ENCODE measurements around the gene CBR1.
"Not testable (repeated sequence)": the region's sequence is repeated elsewhere in the genome, so short reads cannot be mapped to it uniquely, and the experiment has no call there.

CBR1 gene

DNA sequence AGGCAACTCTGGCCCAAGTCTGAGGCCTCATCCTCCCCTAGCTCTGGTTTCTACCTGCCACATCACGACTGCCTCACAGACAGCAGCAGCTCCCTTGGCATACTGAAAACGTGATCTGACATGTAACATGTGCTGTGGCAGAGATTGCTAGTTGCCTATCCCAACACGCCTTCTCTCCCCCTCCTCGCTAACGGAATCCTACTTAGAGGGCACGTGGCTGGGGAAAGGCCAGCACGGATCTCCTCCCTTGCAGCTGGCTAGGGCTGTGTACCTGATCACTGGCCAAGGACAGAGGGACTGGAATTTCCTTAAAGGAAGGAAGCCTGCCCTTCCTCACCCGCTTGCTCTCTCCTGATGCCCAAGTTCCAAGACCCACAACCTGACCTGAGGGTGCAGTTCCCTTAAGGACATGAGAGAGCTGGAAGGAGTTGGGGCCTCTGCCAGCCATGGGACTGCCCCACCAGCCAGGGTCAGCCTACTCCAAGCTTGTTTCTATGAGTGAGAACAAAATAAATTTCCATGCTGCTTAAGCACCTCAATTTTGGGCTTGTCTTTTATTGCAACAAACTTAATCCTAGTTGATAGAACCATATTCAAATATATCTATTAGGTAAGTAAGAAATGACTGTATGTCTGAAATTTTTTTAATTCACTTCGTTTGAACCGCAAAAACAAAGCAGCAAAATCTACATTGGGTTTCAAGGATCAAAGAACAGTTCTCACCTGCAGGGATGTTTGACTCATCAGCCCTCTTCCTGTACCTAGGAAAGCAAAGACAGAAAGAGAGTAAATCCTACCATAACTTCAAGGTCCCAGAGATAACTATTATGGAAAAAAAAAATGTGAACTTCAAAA, 16.7 kb upstream of the CBR1 start:
- no peak for DNase-seq

DNA sequence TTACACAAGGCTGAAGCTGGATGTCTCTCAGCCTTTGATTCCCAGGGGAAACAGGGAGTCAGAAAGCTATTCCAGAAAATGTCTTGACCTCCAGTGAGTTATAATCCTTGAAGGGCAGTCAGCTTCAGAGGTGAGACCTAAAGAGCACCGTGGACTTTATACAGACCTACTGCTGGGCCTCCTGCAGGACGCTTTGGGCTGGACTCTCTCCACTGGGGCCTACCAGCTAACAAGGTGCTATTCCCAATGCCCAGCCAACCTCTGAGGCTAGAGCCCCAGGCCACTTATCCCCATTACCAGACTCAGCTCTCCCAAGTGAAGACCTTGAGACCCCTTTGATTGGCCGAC, 16.1 kb upstream of the CBR1 start:
- no peak for DNase-seq

- no peak for DNase-seq
Observed at GRCh38 chr21:36055551-36055950, 14.3 kb upstream of the CBR1 start.

GRCh38 chr21:36059823-36060158, 10.0 kb upstream of the CBR1 start:
- peak; percentile 36 to 45 for DNase-seq

GRCh38 chr21:36060159-36060921, 9.5 kb upstream of the CBR1 start, which contains the start of gene SETD4:
Gene SETD4, minus strand, starts transcription at chr21:36060526. Its CDS starts 1,638 bp downstream, at chr21:36058888.
- DNase-seq = peak; percentile 95 to 97

DNA sequence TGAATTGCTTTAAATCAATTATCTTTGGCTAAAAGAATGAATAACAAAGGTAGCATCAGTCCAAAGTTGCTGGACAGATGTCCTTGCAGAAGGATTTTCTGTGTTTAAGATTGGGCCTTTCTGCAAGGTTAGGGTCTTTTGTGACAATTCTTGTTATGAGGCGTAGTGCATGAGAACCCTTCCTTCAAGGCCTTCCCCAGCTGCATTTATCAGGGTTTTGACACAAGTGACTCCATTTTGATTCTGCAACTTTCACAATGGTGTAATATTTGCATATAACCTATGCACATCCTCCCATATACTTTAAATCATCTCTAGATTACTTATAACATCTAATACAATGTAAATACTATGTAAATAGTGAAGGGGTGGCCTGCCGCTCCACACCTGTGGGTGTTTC, 8.4 kb upstream of the CBR1 start:
- DNase-seq = no peak

GRCh38 chr21:36063375-36064084, 6.3 kb upstream of the CBR1 start:
- DNase-seq = no peak

GRCh38 chr21:36064085-36064460, 5.8 kb upstream of the CBR1 start:
- no peak for DNase-seq

GRCh38 chr21:36065497-36066036, 4.3 kb upstream of the CBR1 start:
- peak; percentile 50 to 65 for DNase-seq

DNA sequence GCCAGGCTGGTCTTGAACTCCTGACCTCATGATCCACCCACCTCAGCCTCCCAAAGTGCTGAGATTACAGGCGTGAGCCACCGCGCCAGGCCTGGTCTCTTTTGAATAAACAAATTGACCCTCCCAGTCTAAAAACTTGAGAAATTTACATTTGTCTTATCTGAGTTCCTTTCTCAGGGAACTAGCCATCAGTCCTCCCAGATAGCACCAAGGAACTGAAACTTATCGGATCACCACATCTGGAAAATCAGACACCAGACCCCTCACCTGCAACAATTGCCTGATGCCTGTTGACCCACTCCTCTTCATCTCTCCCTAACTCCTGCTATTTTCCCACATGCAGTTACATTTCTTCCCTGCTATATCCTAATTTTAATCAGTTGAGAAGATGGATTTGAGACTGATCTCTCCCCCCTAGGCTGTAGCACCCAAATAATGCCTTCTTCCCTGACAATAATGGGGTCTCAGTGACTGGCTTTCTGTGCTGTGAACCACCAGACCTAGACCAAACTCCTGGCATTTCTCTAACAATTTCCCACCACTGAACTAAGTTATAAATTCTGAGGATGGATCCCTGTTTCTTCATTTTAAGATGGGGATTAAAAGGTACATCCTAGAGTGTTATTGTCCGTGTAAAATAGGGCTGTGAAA, 951 bp upstream of the CBR1 start:
- DNase-seq = no peak

DNA sequence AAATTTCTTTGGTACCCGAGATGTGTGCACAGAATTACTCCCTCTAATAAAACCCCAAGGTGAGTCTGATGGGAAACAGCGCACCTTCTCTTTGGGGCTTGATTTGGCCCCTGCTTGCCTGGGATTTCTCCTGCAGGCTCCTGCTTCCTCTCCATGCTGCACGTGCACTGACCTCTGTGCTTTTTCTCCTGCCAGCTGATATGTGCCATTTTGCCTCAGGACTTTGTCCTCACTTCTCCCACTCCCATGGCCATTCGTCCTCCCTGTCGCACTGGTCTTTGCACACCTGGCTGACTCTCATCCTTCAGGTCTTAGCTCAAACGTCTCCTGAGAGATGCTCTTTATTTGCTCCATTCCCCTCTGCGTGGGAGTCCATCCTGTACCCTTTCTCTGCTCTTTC, 1.2 kb downstream of the CBR1 start:
- DNase-seq = no peak

DNA sequence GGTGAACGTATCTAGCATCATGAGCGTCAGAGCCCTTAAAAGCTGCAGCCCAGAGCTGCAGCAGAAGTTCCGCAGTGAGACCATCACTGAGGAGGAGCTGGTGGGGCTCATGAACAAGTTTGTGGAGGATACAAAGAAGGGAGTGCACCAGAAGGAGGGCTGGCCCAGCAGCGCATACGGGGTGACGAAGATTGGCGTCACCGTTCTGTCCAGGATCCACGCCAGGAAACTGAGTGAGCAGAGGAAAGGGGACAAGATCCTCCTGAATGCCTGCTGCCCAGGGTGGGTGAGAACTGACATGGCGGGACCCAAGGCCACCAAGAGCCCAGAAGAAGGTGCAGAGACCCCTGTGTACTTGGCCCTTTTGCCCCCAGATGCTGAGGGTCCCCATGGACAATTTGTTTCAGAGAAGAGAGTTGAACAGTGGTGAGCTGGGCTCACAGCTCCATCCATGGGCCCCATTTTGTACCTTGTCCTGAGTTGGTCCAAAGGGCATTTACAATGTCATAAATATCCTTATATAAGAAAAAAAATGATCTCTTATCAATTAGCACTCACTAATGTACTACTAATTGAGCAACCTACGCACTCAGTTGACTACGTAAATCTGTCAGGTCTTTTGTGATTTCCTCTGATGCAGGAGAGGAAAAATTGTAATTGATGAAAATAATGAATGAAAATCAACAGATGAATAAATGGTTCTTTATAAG, 2.8 kb downstream of the CBR1 start:
- DNase-seq = no peak

DNA sequence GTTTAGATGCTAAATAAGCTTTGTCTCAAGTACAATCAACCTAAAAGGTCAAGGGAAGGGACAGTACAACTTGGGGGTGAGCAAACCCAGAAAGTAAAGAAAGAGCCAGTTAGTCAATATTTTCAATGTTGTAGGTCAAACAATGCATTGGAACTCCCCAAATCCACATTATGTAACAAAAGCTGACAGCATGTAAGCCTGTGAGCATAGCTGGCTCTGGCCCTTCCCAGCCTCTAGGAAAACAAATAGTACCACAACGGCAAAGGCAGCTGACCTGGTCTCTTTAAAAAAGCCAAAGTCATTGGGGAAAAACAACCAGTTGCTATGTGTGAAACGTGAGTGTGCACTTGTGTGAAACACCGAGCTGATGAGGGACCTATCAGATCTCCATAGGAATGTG, 3.4 kb downstream of the CBR1 start:
- peak in 1 of 2 donors; percentile 17 for DNase-seq

DNA sequence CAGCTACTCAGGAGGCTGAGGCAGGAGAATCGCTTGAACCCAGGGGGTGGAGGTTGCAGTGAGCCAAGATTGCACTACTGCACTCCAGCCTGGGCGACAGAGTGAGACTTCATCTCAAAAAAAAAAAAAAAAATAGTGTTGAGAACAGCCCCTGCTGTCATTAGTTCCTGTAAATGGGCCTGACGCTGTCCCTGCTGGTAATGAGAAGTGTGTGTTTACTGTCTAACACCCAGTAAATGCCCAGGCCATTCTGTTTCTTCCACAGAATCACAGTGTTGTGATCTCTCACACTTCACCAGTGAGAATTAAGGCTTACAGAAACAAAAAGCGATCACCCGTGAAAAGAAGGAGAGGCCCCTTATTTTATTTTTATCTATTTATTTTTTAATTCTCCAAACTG, 4.1 kb downstream of the CBR1 start:
- not testable (repeated sequence) for DNase-seq

DNA sequence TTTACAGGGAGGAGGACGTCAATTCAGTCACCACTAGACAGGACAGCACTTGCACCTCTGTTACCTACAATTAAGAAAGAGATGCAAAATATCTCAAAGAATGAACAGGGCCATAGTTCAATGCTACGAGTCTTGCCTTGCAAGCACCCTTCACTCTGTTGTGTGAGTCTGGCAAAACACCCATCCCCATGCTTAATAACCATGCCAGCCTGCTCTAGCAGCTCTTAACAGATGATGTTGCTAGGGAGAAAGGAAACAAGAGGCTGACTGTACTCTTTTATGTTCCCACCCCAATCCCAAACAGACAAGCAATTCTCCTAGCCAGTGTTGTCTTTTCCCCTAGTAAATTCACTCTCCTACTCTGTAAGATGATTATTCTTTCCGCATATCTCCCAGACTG, 5.3 kb downstream of the CBR1 start:
- no peak for DNase-seq

DNA sequence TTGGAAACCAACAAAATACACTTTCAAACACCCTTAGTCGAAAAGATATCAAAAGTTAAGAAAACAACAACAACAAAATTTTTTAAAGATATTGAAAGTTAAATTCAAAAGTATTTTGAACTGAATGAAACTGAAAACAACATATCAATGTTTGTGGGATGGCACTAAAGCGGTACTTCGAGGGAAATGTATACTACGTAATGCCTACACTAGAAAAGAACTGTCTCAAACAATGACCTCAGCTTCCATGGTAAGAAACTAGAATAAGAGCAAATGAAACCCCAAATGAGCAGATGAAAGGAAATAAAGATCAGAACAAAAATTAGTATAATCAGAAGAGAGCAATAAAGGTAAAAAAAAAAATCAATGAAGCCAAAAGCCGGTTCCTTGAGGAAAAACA, 6.1 kb downstream of the CBR1 start:
- DNase-seq = no peak

- DNase-seq = peak; percentile 32 to 41
Observed at GRCh38 chr21:36076878-36077655, 7.2 kb downstream of the CBR1 start.

GRCh38 chr21:36077758-36078157, 7.9 kb downstream of the CBR1 start:
- DNase-seq = no peak

DNA sequence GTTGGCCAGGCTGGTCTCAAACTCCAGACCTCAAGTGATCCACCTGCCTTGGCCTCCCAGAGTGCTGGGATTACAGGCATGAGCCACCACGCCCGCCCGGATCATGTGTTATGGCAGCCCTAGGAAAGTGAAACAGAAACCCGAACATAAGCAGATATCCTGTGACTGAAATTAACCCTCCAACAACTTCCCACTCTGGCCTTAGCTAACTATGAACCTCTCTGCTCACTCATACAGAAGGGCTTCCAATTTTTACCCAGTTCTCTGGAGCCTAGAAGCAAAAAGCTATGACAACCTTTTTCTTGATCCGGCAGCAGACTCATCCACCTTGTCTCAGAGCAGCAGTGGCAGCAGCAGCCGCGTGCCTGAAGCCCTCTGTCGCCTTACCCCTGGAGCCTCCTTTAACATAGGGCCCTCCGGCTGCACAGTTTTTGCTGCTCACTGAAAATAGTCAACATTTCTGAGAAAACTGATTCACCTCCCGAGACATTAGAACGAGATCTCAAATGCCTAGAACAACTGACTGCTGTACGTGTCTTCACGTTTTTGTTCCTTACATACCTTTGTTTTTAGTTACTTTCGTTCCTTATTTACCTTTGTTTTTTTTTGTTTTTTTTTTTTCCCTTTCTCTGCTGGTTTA, 9.3 kb downstream of the CBR1 start:
- peak; percentile 76 to 80 for DNase-seq

DNA sequence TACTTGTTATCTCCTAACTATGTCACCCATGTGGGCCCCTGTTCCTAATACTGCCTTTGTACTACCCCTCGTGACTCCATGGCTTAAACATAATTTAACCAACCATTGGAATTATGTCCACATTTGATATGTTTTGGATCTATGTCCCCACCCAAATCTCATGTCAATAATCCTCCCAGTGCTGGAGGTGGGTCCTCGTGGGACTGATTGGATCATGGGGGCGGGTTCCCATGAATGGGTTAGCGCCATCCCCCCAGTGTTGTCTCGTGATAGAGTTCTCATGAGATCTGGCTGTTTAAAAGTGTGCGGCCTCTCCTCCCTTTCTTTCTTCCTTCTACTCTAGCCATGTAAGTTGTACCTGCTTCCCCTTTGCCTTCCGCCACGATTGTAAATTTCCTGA, 9.8 kb downstream of the CBR1 start:
- DNase-seq = no peak

- DNase-seq = no peak
Observed at GRCh38 chr21:36080386-36080785, 10.6 kb downstream of the CBR1 start.
